ENCODE data around the gene ZNFX1.

GRCh38 chr20:49267327-49267726 lies 10.5 kb downstream of the ZNFX1 start:
- TF ChIP-seq CTCF (IDR thresholded peaks at IDR 0.05) (no peak), POLR2A (IDR thresholded peaks at IDR 0.05) (no peak)

Data from body of pancreas (tissue), 4 donors.